GM12891 (cell line): ENCODE measurements around the gene TEDC2.

Experiments used
- PAX5 ChIP-seq: IDR thresholded peaks from 2 replicates; pipeline ENCODE4 v1.6.1; 2011; ENCODE audit warnings: low read length, moderate library complexity, mild to moderate bottlenecking; ENCODE audit not compliant: insufficient read depth, severe bottlenecking
- POLR2A ChIP-seq: IDR thresholded peaks from 2 replicates; pipeline ENCODE4 v1.6.1; 2011; ENCODE audit warnings: low read depth, low read length, control low read depth
- POLR2AphosphoS5 ChIP-seq: IDR thresholded peaks from 2 replicates; pipeline ENCODE4 v1.6.1; 2011; ENCODE audit warnings: low read depth, low read length, control low read depth
- POU2F2 ChIP-seq: IDR thresholded peaks from 2 replicates; pipeline ENCODE4 v1.6.1; 2011; ENCODE audit warnings: low read depth, mild to moderate bottlenecking, control low read depth, low read length, moderate library complexity
- SPI1 ChIP-seq: IDR thresholded peaks from 2 replicates; pipeline ENCODE4 v1.6.1; 2011; ENCODE audit warnings: low read depth, low read length, control low read depth
- TAF1 ChIP-seq: IDR thresholded peaks from 2 replicates; pipeline ENCODE4 v1.6.1; 2011; ENCODE audit warnings: low read depth, low read length, control low read depth

DNA sequence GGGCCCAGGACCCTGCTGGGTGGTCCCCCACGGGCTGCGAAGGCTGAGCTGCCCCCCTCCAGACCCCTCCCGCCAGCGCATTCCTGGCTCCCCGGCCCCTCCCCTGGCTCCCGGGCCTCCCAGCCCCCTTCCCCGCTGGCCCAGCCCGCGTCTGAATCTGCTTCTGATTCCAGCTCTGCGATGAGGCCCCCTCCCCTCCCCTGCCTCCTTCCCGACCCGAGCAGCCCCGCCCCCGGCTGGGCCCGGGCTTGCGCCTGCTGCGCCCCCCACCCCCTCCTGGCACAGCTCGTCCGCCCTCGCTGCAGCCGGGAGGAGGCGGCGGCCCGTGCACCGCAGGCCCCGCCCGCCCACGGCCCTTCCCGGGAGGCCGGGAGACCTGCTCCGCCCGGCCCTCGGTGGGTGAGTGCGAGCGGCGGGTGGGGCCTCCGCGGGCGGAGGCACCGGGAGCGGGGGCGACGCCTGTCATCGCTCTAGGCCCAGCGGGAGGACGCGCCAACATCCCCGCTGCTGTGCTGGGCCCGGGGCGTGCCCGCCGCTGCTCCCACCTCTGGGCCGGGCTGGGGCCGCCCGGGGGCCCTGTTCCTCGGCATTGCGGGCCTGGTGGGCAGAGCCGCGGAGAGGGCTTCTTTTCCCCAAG is 11.2 kb downstream of the TEDC2 start, which contains the start of gene NTN3:
- no peak for TF ChIP-seq POLR2A
- no peak for TF ChIP-seq POLR2AphosphoS5
- TF ChIP-seq TAF1 = no peak
- no peak for TF ChIP-seq SPI1
- no peak for TF ChIP-seq POU2F2
- TF ChIP-seq PAX5 = no peak
